ENCODE data around the gene PRKX. TPM values are rescaled to one million over a fixed set of nuclear protein-coding genes. Genes with fewer than 3 reads are reported as not detected.

The PRKX gene
- total RNA-seq, 2 experiments from 2014 or later = 31.6 to 35.4 TPM

- H3K4me1 Mint-ChIP-seq (ENCODE audit: low read depth) = peaks cover 7% of the 10 kb centered on the region
- no peak for TF ChIP-seq CTCF (IDR thresholded peaks at IDR 0.05)
- H3K27me3 Mint-ChIP-seq = no peaks in the 10 kb centered on the region
- H3K9me3 ChIP-seq (ENCODE audit: control insufficient read depth in 1 of 2, insufficient read depth in 1 of 2, low read length in 2 of 2) = no peaks in the 10 kb centered on the region
- CTCF ChIA-PET = no interaction called here
- DNase-seq (no peak), ATAC-seq (ENCODE audit: poor library complexity) (no peak)
- H3K27ac ChIP-seq (ENCODE audit: low read depth in 1 of 2, low read length in 2 of 2) = no peak overlapping the region
- no peaks in the 10 kb centered on the region for H3K9me3 Mint-ChIP-seq
- intact Hi-C loops (cut with DNase I, micrococcal nuclease) = no loop called here
- peaks cover 3% of the 10 kb centered on the region for H3K4me1 ChIP-seq (ENCODE audit: insufficient read depth, low read length)
- H3K36me3 ChIP-seq (ENCODE audit: insufficient read depth, low read length) = no peaks in the 10 kb centered on the region
- no peak overlapping the region for H3K27ac Mint-ChIP-seq
- H3K36me3 Mint-ChIP-seq (ENCODE audit: low read depth) = no peaks in the 10 kb centered on the region
- no peak overlapping the region for H3K4me3 Mint-ChIP-seq
- H3K27me3 ChIP-seq (ENCODE audit: control insufficient read depth in 1 of 2, insufficient read depth in 2 of 2, low read length in 2 of 2) = no peaks in the 10 kb centered on the region
- no peak overlapping the region for H3K4me3 ChIP-seq (ENCODE audit: low read length)
- POLR2A ChIA-PET = no interaction called here
These were observed 131.0 kb downstream of the PRKX start for GRCh38 chrX:3582451-3582850.

GRCh38 chrX:3581609-3582108 is 131.8 kb downstream of the PRKX start:
- no peak overlapping the region for H3K4me3 ChIP-seq (ENCODE audit: low read length)
- POLR2A ChIA-PET = no interaction called here

GRCh38 chrX:3577551-3577950 is 135.9 kb downstream of the PRKX start:
- TF ChIP-seq CTCF (IDR thresholded peaks at IDR 0.05) = no peak
- Histone ChIP-seq H3K27me3 (ENCODE audit: control insufficient read depth in 1 of 2, insufficient read depth in 2 of 2, low read length in 2 of 2) (no peaks in the 10 kb centered on the region), H3K27ac (ENCODE audit: low read depth in 1 of 2, low read length in 2 of 2) (no peak overlapping the region), H3K36me3 (ENCODE audit: insufficient read depth, low read length) (no peaks in the 10 kb centered on the region), H3K9me3 (ENCODE audit: control insufficient read depth in 1 of 2, insufficient read depth in 1 of 2, low read length in 2 of 2) (no peaks in the 10 kb centered on the region), H3K4me1 (ENCODE audit: insufficient read depth, low read length) (no peaks in the 10 kb centered on the region), H3K4me3 (ENCODE audit: low read length) (no peak overlapping the region)
- POLR2A ChIA-PET = no interaction called here
- DNase-seq (no peak), ATAC-seq (ENCODE audit: poor library complexity) (no peak)
- Mint-ChIP-seq H3K9me3 (no peaks in the 10 kb centered on the region), H3K36me3 (ENCODE audit: low read depth) (no peaks in the 10 kb centered on the region), H3K4me3 (no peak overlapping the region), H3K4me1 (ENCODE audit: low read depth) (no peaks in the 10 kb centered on the region), H3K27ac (no peak overlapping the region), H3K27me3 (no peaks in the 10 kb centered on the region)
- CTCF ChIA-PET = no interaction called here
- intact Hi-C loops (cut with DNase I, micrococcal nuclease) = no loop called here

More at GRCh38 chrX:3581609-3582108, 131.8 kb downstream of the PRKX start:
- TF ChIP-seq CTCF (IDR thresholded peaks at IDR 0.05) = no peak
- Histone ChIP-seq H3K36me3 (ENCODE audit: insufficient read depth, low read length) (no peaks in the 10 kb centered on the region), H3K4me1 (ENCODE audit: insufficient read depth, low read length) (peaks cover 3% of the 10 kb centered on the region), H3K9me3 (ENCODE audit: control insufficient read depth in 1 of 2, insufficient read depth in 1 of 2, low read length in 2 of 2) (no peaks in the 10 kb centered on the region), H3K27me3 (ENCODE audit: control insufficient read depth in 1 of 2, insufficient read depth in 2 of 2, low read length in 2 of 2) (no peaks in the 10 kb centered on the region), H3K27ac (ENCODE audit: low read depth in 1 of 2, low read length in 2 of 2) (no peak overlapping the region)
- H3K9me3 Mint-ChIP-seq = no peaks in the 10 kb centered on the region
- no peaks in the 10 kb centered on the region for H3K36me3 Mint-ChIP-seq (ENCODE audit: low read depth)
- DNase-seq (no peak), ATAC-seq (ENCODE audit: poor library complexity) (no peak)
- peaks cover 7% of the 10 kb centered on the region for H3K4me1 Mint-ChIP-seq (ENCODE audit: low read depth)
- intact Hi-C loops (cut with DNase I, micrococcal nuclease) = no loop called here
- H3K4me3 Mint-ChIP-seq = no peak overlapping the region
- H3K27ac Mint-ChIP-seq = no peak overlapping the region
- no peaks in the 10 kb centered on the region for H3K27me3 Mint-ChIP-seq
- CTCF ChIA-PET = no interaction called here

Data from CD4-positive, alpha-beta T cell (primary cell).